GM19372 (cell line): ENCODE results near the gene NAXE.
"Not testable (repeated sequence)": the region's sequence is repeated elsewhere in the genome, so short reads cannot be mapped to it uniquely, and the experiment has no call there.

Experiments used
- ATAC-seq: cut with Tn5 transposase; IDR thresholded peaks from one replicate; pipeline ENCODE4 v1.9.1; 2021; ENCODE audit warnings: mild to moderate bottlenecking, low read depth, moderate library complexity; ENCODE audit not compliant: unreplicated experiment

NAXE gene

GRCh38 chr1:156565519-156565918 lies 26.1 kb upstream of the NAXE start:
- ATAC-seq: no peak

DNA sequence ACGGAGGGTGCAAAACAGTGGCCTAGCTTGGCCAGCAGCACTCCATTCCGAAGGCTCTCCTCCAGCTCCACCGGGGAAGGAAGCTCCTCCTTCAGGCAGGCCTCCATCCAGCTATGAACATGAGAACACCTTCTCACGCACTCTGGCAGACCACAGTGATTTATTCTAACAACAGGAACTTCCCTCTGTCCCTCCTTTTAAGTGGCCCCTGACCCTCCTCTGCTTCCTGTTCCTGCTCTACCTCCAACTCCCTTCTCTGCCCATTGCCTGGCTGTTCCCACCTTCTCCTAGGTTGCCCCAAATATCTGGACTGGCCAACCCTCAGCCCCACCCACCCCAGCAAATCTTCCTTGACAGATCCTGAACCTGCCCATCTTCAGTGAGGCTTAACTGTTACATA lies 25.1 kb upstream of the NAXE start:
- no peak for ATAC-seq

DNA sequence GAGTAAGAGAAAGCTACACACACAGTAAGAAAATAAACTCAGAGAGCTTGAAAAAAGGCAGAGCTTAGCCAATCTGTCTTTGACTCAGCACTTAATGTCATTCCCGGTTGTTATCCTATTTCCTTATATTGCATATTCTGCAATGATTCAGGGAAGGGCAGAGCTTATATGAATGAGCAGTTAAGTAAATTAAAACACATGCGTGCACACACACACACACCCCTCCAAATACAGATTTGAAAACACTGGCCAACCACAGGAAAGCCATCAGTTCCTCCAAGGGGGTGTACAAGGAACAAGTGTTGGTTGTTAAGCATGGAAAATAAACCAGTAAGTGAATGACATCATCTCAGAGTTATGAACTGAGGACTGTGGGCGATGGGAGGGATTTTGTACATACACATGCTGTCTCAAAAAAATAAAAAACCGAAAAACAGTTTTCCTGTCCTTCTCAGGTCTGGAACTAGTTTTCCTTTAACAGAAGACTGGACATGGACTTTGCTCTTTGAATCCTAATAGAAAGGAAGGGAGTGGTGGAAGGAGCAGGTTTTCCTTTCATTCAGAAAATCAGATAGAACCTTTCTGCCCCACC lies 20.2 kb upstream of the NAXE start:
- no peak for ATAC-seq

DNA sequence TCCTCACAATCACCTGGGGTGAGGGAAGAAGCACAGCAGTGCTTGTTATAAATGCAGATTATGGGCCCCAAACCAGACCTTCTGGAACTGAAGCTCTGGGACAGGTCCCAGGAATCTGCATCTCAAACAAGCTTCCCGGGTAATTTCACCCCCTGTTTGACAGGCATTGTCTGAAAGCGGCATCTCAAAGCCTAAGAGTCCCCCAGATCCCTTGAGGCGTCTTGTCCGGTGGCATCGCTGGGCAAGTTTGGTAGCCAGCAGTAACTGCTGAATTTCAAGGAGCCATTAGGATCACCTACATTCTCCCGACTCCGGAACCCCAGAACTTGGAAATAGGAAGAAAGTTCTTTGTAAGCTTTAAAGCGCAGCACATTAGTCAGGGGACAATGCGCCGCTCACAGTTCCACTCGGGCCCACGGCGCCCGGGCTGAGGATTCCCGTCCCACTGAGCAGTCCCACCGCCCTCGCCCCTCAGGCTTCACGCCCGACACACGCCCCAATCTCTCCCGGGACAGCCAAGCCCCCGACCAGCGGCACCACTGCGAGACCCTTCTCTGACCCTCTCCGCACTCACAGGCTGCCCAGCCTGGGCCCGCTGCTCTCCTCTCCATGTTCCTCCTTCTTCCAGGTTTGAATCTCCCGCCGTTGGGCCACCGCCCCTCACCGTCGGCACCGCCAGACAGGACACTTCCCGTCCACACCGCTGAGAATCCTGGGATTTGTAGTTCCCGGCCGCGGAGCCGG lies 19.5 kb upstream of the NAXE start, which contains the start of gene IQGAP3:
IQGAP3 (minus strand) TSS at position 647 of the 744 bp plus-strand sequence; CDS start at position 611, 36 bp downstream.
- no peak for ATAC-seq

DNA sequence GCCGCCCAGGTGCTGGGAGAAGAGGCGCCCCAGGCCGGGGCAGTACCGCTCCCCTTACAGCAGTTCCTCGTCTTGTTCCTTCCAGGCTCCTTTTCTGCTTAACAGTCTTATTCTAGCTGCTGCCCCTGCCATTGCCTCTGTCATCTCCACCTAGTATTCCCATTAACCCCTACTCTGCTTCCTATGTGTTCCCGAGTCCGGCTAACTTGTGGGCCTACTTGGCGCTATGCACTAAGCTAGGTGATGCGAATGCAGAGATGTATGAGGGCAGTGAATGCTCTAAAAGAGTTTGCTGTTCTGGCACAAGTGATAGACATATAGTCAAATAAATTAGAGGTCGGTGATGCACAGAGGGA lies 18.9 kb upstream of the NAXE start:
- no peak for ATAC-seq

DNA sequence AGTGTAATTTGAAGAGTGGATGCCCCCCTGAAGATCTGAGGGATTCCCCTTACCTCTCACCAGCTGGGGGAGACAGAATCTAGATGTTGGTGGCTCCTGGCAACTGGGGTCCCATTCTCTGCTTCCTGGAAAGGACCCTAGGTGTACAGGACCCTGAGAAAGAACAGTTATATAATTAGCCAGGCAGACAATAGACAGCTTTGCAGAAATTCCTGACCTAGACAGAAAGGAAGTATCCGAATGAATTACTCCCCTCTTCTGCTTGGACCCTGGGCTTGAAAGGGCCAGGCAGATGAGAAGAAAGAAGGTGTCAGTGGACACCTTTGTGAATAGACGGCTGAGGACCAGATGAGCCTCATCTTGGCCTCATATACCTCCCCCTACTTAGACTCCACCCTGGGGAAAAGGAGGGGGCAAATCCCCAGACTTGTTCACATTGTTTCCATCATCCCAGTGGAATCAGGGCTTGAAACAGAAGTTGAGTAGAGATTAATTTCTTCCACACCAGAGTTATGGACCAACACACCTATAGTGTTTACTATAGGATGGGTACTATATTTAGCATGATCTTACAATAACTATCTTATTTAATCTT lies 17.4 kb upstream of the NAXE start:
- ATAC-seq: no peak

DNA sequence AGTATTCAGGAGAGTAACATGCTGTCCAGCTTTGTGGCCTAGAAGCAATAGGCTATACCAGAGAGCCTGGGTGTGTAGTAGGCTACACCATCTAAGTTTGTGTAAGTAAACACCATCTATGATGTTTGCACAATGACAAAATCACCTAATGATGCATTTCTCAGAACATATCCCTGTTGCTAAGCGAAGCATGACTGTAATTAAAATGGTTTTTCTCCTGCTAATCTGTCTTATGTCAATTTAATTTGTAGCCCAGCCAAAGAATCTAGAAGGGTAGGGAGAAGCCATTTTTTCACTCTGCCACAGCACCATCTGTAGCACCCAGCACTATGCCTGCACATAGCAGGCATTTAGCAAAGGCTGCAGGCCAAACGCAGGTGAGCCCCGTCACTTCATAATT lies 14.0 kb upstream of the NAXE start:
- ATAC-seq: no peak

DNA sequence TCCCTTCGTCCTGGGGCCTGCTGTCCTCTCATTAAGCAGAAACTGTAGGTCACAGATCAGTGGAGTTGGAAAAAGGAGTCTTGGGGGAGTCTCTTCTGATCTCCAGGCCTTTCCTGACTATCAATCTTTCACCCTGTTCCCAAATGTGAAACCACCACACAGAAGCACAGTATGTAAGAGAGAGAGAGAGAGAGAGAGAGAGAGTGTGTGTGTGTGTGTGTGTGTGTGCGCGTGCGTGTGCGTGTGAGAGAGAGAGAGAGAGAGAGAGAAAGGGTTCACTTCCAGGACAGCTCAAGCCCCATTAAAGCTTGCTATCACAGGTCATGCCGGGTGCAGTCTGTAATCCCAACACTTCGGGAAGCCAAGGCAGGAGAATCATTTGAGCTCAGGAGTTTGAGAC lies 13.5 kb upstream of the NAXE start:
- ATAC-seq: no peak

DNA sequence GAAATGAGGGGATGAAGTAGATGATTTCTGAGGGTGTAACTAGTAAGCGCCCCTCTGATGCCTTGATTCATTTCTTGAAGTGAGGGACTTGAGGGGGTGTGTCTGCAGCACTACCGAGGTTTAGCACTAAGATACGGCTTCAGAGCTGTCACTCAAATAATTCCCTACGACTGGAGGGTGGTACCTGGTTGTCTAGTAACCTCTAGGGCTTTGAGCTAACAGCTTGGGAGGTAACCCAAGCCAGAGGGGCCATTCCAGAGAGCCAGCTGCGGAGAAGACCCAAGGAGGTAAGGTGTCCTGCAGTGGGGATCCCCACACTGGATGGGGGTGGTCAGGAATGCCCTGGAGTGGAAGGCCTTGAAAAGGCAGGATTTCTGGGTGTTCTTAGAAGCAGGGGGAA lies 12.1 kb upstream of the NAXE start, which contains the start of gene TTC24:
TTC24 (plus strand) TSS at position 252 of the 400 bp plus-strand sequence. CDS start 1,642 bp downstream, outside the sequence.
- no peak for ATAC-seq

GRCh38 chr1:156581661-156582387 lies 9.8 kb upstream of the NAXE start:
- no peak for ATAC-seq

GRCh38 chr1:156582388-156583017 lies 9.1 kb upstream of the NAXE start:
- no peak for ATAC-seq

DNA sequence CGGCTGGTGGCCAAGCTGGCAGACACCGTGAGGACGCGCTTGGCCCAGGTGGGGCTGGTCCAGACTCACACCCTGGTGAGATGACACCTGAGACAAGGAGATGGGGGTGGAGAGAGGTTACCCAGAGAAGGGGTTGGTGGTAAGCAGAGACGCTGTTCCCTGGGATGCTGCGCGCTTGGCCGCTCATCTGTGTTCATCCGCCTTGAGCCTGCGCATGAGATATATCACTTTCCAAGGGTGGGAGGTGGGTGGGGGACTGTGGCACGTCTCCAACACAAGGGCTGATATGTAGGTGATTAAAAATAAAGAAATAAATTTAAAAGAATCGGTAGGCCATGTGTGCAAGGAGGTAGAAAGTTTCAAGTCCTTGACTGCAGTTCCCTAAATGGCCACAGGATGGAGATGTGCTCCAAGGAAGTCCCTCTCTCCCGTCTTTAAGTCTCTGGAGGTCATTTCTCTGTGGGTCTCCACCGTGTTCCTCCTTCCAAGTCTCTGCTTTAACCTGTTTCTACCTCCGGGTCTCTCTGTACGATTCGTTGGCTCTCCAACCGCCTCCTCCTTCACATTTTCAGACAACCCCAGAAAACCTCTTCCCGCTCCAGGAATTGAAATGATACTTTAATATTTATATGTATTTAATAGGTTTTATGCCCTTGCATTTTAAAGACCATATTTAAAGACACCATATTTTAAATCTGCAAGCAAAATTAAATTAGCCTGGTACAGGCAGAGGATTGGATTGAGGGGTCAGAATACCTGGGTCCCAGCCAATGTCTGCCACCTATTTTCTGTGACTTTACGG lies 7.6 kb upstream of the NAXE start:
- ATAC-seq: no peak

GRCh38 chr1:156584813-156585212 lies 6.8 kb upstream of the NAXE start:
- ATAC-seq: no peak

DNA sequence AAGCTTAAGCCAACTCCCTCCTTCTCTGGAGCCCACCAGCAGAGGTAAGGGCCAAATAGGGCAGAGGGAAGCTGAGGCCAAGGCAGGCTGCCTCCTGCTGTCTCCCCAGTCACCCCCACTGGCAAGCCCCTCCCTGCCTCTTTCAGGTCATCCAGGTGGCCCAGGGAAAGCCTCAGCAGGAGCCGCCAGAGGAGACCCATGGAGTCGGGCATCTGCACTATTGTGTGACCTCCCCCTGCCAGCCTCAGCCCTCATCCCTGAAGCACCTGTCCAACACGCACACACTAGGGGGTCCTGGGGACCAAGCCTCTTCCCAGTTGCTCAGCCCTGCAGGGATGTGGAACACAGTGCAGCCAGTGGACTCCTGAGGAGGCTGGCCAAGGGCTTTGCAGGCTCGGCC lies 5.3 kb upstream of the NAXE start:
- no peak for ATAC-seq

GRCh38 chr1:156586892-156587477 lies 4.6 kb upstream of the NAXE start:
- no peak for ATAC-seq

- not testable (repeated sequence) for ATAC-seq
These were observed 3.6 kb upstream of the NAXE start for GRCh38 chr1:156587927-156588326.

GRCh38 chr1:156589546-156589945 lies 2.0 kb upstream of the NAXE start:
- ATAC-seq: no peak

GRCh38 chr1:156590326-156591180 lies 1.0 kb upstream of the NAXE start:
- no peak for ATAC-seq

DNA sequence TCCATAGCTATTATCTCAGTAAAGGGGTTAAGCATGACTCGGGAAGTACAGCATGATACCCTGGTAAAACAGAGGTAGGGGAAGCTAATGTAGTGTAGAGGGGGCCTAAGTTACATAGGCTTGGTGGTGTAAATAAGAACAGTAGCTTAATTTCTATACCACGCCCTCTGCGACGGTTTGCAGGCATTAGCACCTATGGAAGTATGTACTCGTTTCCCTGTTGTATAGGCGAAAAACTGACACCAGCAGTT lies 470 bp upstream of the NAXE start:
- no peak for ATAC-seq
